Medulla oblongata (tissue), 1 donor: Measurements from ENCODE around the gene MAP3K12.
A peak's percentile ranks its signal among the peaks of the same experiment; 100 is the strongest.
"Not testable (repeated sequence)": the region's sequence is repeated elsewhere in the genome, so short reads cannot be mapped to it uniquely, and the experiment has no call there.

Experiments
- DNase-seq: peaks from one replicate; pipeline ENCODE4 v3.0.0-alpha.2; 2015; ENCODE audit errors: extremely low spot score

MAP3K12 gene

GRCh38 chr12:53441040-53441833, 58.0 kb downstream of the MAP3K12 start, which contains the start of gene PRR13:
Gene PRR13, plus strand, starts transcription at chr12:53441734. Its CDS starts 981 bp downstream, at chr12:53442715.
- DNase-seq = peak; percentile 100

DNA sequence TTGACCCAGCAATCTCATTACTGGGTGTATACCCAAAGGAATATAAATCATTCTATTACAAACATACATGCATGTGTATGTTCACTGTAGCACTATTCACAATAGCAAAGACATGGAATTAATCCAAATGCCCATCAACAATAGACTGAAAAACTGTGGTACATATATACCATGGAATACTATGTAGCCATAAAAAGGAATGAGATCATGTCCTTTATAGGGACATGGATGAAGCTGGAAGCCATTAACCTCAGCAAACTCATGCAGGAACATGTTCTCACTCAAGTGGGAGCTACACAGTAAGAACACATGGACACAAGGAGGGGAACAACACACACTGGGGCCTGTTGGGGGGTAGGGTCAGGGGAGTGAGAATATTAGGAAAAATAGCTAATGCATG, 59.7 kb downstream of the MAP3K12 start:
- not testable (repeated sequence) for DNase-seq

DNA sequence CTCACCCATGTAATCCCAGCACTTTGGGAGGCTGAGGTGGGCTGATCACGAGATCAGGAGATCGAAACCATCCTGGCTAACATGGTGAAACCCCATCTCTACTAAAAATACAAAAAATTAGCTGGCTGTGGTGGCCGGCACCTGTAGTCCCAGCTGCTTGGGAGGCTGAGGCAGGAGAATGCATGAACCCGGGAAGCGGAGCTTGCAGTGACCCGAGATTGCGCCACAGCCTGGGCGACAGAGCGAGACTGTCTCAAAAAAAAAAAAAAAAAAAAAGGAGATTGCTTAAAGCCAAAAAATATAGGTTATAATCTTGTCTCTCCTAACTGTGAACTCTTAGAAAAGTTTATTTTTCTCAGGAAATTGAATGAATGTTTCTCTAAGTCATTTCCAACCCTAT, 63.9 kb downstream of the MAP3K12 start:
- DNase-seq = not testable (repeated sequence)

GRCh38 chr12:53431187-53431586, 68.1 kb downstream of the MAP3K12 start:
- no peak for DNase-seq

DNA sequence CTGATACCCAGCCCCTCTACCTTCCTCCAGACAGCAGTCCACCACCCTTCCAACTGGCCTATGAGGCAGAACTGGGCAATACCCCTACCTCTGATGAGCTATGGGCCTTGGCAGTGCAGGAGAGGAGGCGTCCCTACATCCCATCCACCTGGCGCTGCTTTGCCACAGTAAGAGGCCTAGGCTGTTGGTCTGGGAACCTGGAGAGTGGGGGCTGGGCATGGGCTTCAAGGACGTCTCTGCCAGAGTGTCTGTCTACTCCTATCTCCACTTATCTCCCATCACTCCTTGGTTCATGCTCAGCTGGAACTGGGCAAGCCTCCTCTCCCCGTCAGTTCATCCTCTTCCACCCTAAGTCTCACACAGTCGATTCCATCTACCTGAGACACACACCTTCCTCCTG, 69.1 kb downstream of the MAP3K12 start:
- no peak for DNase-seq
